DOHH2 (cell line): ENCODE measurements around the gene NOSTRIN.

Source experiments
- H3F3A ChIP-seq: fragments of 200-600 bp; sonication (generic), shearing (Covaris generic); 2 replicates; pipeline ENCODE4 v1.6.0; 2016; ENCODE audit warnings: antibody characterized with exemption, mild to moderate bottlenecking; ENCODE audit not compliant: control insufficient read depth, insufficient read depth
- H3K27ac ChIP-seq: fragments of 200-600 bp; sonication (generic); 2 replicates; pipeline ENCODE4 v1.5.1; 2014; ENCODE audit warnings: low read depth, mild to moderate bottlenecking, low read length, moderate library complexity
- H3K27me3 ChIP-seq: fragments of 200-600 bp; sonication (generic); 2 replicates; pipeline ENCODE4 v1.6.1; 2014; ENCODE audit warnings: mild to moderate bottlenecking, low read length, mixed read lengths; ENCODE audit not compliant: control insufficient read depth
- H3K36me3 ChIP-seq: fragments of 200-600 bp; sonication (generic); 2 replicates; pipeline ENCODE4 v1.6.1; 2014; ENCODE audit warnings: mild to moderate bottlenecking, low read length, moderate library complexity, mixed read lengths; ENCODE audit not compliant: control insufficient read depth
- H3K4me1 ChIP-seq: fragments of 200-600 bp; sonication (generic); 2 replicates; pipeline ENCODE4 v1.6.1; 2014; ENCODE audit warnings: mild to moderate bottlenecking, low read length, mixed read lengths; ENCODE audit not compliant: control insufficient read depth
- H3K4me2 ChIP-seq: fragments of 200-600 bp; sonication (generic); 2 replicates; pipeline ENCODE4 v1.6.0; 2014; ENCODE audit warnings: mild to moderate bottlenecking, low read length, moderate library complexity
- H3K4me3 ChIP-seq: fragments of 200-600 bp; sonication (generic); 2 replicates; pipeline ENCODE4 v1.5.1; 2014; ENCODE audit warnings: mild to moderate bottlenecking, low read length, mixed read lengths
- H3K79me2 ChIP-seq: fragments of 200-600 bp; sonication (generic); 2 replicates; pipeline ENCODE4 v1.6.1; 2014; ENCODE audit warnings: mild to moderate bottlenecking, low read length, mixed read lengths; ENCODE audit not compliant: control insufficient read depth
- H3K9me2 ChIP-seq: fragments of 200-600 bp; sonication (generic); replicated peaks from 2 replicates; pipeline ENCODE4 v1.6.1; 2014; ENCODE audit warnings: mild to moderate bottlenecking, low read length, mixed read lengths; ENCODE audit not compliant: control insufficient read depth
- H3K9me3 ChIP-seq: fragments of 200-600 bp; sonication (generic); 2 replicates; pipeline ENCODE4 v1.6.1; 2014; ENCODE audit warnings: antibody characterized with exemption, low read length, mixed read lengths; ENCODE audit not compliant: control insufficient read depth, insufficient read depth
- H4K20me1 ChIP-seq: fragments of 200-600 bp; sonication (generic); 2 replicates; pipeline ENCODE4 v1.6.0; 2014; ENCODE audit warnings: low read depth, mild to moderate bottlenecking, antibody characterized with exemption, low read length, moderate library complexity; ENCODE audit not compliant: control insufficient read depth, insufficient read depth
- CTCF ChIP-seq: fragments of 200-600 bp; sonication (generic); IDR thresholded peaks from one replicate; pipeline ENCODE4 v1.5.1; 2014; ENCODE audit warnings: antibody characterized with exemption, mild to moderate bottlenecking, low read depth, low read length; ENCODE audit not compliant: poor library complexity, severe bottlenecking
- EZH2phosphoT487 ChIP-seq: fragments of 200-600 bp; sonication (generic); IDR thresholded peaks from 2 replicates; pipeline ENCODE4 v1.6.1; 2017; ENCODE audit warnings: borderline replicate concordance, mild to moderate bottlenecking, antibody characterized with exemption, low read length, moderate library complexity, mixed read lengths

Gene NOSTRIN

DNA sequence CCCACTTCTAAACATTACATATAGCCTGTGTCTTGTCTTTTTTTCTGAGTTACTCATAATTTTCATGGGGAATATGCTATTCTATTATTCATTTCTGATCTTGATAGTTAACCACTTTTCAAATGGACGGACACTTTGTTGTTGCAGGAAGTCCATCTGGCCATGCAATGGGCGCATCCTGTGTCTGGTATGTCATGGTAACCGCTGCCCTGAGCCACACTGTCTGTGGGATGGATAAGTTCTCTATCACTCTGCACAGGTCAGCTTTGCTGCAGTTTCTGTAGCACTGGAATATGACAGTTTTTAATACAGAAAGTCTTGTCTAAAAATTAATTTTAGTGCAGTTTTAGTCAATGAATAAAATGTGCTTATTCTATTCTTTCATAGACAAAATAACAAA lies 101.9 kb downstream of the NOSTRIN start:
- Histone ChIP-seq H3K27me3 (peaks cover 7% of the 10 kb centered on the region; the same call in 1 of the 2 replicates), H3K4me3 (no peak overlapping the region), H4K20me1 (no peaks in the 10 kb centered on the region), H3F3A (no peaks in the 10 kb centered on the region), H3K27ac (no peak overlapping the region), H3K79me2 (no peaks in the 10 kb centered on the region), H3K36me3 (no peaks in the 10 kb centered on the region), H3K9me2 (no peaks in the 10 kb centered on the region), H3K9me3 (no peaks in the 10 kb centered on the region), H3K4me2 (no peak overlapping the region), H3K4me1 (no peaks in the 10 kb centered on the region)
- TF ChIP-seq EZH2phosphoT487 (no peak), CTCF (no peak)

GRCh38 chr2:168907940-168908662 lies 105.7 kb downstream of the NOSTRIN start:
- Histone ChIP-seq H4K20me1 (no peaks in the 10 kb centered on the region), H3K9me3 (no peaks in the 10 kb centered on the region), H3K9me2 (no peaks in the 10 kb centered on the region), H3K4me3 (no peak overlapping the region), H3K4me1 (no peaks in the 10 kb centered on the region), H3K4me2 (no peak overlapping the region), H3K36me3 (no peaks in the 10 kb centered on the region), H3F3A (no peaks in the 10 kb centered on the region), H3K79me2 (no peaks in the 10 kb centered on the region), H3K27me3 (peaks cover 7% of the 10 kb centered on the region; the same call in 1 of the 2 replicates), H3K27ac (no peak overlapping the region)
- TF ChIP-seq CTCF = no peak
- no peak for TF ChIP-seq EZH2phosphoT487

- no peak overlapping the region for H3K4me3 ChIP-seq
- TF ChIP-seq EZH2phosphoT487 (no peak), CTCF (no peak)
- H3K27ac ChIP-seq = no peak overlapping the region
- H3K79me2 ChIP-seq = no peaks in the 10 kb centered on the region
- H3F3A ChIP-seq = no peaks in the 10 kb centered on the region
- no peaks in the 10 kb centered on the region for H3K4me1 ChIP-seq
- no peaks in the 10 kb centered on the region for H4K20me1 ChIP-seq
- H3K36me3 ChIP-seq = no peaks in the 10 kb centered on the region
- H3K4me2 ChIP-seq = no peak overlapping the region
- H3K9me3 ChIP-seq = no peaks in the 10 kb centered on the region
- H3K27me3 ChIP-seq = peaks cover 1% of the 10 kb centered on the region; the same call in 1 of the 2 replicates
- H3K9me2 ChIP-seq = no peaks in the 10 kb centered on the region
Measured at GRCh38 chr2:168910330-168910729, 107.9 kb downstream of the NOSTRIN start.
